NCI-H146 (cell line): Measurements from ENCODE around the gene TNFAIP6.

Experiments
- DNase-seq: peaks from one replicate; lab custom pipeline; 2025; lab: John Stamatoyannopoulos, UW

TNFAIP6 gene

DNA sequence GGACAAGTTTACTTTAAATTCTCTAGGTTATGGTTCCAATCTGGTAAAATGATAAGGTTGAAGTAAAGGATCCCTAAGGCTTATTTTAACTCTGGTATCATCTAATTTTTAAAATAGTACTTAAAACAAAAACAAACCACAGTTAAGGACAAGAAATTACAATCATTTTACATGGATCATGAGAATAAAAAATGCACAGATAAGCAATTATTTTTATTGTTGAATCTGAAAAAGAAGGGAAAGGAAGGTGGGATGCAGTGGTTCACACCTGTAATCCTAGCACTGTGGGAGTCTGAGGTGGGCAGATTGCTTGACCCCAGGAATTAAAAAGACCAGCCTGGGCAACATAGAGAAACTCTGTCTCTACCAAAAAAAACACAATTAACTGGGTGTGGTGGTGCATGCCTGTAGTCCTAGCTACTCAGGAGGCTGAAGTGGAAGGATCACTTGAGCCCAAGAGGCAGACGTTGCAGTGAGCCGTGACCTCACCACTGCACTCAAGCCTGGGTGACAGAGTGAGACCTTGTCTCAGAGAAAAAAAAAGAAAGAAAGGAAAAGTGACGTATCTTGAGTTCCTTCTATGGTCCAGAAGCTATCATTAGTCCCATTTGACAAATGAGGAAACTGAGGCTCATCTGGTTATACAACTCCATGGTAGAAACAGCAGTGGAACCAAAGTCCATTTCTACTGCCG lies 2.5 kb downstream of the TNFAIP6 start:
- DNase-seq = no peak

DNA sequence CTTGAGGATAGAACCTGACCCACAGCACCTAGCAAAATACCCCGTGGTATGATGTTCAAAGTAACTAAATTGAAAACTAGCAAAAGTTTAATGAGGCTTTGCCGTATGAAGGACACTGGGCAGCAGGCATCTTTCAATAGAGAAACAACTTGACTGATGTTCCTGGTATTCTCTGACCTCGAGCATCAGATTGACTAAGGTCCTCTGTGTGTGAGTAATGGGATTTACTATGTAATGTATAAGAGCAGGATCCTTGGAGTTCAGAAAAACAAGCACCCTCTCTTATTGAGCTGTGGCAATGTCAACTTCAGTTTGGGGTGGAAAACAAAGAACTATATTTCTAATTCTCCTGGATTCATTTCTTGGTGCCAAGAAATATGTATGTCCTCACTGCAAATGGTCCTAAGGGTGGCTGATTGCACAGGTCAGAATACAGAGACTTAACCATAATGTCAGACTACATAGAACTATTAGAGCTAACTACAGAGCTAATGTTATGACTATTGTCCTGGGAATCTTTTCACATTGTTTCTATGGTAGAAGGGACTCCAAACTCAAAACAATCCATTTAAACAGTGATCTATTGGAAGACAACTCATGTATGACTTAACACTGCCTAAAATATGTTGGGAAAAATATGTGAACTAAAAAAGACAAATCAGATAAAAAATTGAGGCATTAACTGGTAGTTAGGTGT lies 4.4 kb downstream of the TNFAIP6 start:
- no peak for DNase-seq

DNA sequence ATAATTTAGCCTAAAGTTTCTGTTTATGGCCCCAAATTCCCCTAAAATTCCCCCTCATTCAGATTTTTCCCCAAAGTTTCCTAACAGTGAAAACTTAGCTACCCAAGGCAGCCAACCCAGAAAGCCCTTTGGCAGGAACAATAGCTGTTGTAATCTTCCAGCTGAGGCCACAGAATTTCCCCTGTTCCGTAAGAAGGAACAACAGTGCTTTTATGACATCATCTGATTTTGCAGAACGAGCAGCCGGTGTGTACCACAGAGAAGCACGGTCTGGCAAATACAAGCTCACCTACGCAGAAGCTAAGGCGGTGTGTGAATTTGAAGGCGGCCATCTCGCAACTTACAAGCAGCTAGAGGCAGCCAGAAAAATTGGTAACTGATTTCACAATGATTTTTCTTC lies 6.3 kb downstream of the TNFAIP6 start:
- DNase-seq = no peak

DNA sequence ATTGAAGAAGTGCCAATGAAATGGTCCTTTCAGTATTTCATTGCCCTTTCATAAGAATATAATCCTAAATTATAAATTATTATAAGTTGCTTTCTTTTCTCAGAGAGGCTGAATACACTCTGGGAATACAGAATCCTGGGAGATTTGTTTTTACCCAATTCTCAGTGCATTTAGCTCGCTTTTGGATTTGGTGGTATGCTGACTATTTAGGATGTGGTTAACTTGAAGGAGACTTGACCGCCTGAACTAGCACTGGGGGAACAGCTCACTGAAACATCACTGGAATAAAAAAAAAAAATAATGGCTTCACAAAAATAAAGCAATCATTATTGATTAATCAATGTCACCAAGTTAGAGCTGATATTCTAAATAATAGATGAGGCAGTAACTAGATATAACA lies 10.2 kb downstream of the TNFAIP6 start:
- DNase-seq = no peak

DNA sequence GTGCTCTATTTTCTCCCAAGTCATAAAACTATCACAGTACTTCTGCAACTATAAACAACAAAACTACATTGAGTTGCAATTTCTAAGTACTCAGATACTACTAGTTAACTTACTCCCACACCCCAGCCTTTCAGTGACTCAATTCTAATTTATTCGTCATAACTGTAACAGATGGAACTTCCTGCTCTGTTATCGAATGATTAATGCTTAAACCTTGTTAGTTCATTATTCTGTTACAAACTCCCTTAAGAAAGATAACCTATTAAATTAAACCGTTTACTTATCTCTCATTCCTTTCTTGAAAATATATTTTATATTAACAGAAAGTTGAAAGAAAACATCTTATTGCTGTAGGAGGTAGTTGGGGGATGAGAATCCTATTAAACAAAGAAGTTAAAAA lies 17.0 kb downstream of the TNFAIP6 start:
- DNase-seq = no peak

DNA sequence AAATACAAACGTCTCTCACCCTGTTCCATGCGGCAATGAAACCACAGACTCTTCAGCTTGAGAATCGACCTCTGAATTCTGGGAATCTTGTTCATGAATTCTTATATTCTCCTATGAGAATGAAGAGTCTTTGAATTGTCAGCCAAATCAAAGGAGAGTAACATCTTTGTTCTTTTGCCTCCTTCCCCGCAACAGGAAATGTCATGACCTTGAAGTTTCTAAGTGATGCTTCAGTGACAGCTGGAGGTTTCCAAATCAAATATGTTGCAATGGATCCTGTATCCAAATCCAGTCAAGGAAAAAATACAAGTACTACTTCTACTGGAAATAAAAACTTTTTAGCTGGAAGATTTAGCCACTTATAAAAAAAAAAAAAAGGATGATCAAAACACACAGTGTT lies 21.8 kb downstream of the TNFAIP6 start:
- no peak for DNase-seq

DNA sequence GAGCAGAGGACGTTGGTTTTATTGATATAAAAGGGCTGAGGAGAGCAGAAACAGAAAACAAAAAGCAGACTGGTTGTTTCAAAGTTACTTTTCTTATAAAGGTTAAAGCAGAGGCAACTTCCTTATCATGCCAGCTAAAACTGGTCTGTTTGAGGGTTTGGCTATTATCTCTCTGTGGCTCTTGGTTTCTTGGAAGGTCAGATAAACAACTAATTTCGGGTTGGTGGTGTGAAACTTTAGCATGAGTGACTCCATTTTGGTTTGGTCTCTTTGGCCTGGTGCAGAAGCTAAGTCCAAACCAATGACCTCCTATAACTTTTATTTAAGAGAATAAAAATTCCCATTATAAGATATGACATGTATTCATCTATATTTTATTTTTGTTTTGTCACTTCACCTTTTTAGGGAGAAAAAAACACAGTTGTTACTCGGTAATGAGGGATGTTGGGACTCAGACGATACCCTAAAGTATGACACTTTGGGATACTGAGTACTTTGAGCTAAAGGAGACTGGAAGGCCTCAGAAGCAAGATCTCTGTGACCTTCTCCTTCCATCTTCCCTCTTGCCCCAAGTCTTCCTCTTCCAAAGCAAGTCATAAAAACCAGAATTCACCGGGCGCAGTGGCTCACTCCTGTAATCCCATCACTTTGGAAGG lies 23.3 kb downstream of the TNFAIP6 start:
- no peak for DNase-seq

DNA sequence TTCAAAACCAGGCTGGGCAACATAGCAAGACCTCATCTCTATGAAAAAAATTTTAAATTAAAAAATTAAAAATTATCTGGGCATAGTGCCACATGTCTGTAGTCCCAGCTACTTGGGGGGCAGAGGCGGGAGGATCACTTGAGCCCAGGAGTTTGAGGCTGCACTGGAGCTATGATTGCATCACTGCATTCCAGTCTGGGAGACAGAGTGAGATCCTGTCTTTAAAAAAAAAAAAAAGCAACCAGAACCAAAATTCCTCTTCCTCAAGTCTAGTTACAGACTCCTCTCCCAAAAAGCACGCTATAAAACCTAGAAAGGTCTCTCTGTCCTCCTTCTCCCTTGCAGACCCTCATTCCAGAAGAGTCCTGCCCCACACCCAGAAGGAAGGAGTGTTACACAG lies 23.9 kb downstream of the TNFAIP6 start:
- no peak for DNase-seq

DNA sequence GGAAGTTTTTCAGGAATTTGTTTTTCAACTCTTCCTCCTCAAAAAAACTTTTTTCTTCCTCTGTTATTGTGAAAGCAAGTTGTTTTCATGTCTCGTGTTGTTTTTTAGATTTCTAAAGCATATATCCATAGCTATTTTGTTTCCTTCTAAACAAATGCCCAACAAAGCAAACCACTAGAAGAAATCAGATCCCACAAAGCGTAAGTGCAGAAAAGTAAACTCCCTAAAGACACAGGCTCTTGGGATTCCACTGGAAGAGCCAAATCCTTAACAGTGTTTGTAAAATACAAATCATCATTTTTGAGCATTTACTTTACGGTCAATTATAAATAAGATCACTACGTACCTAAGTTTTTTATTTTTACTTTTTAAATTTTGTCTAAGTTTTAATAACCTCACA lies 30.6 kb downstream of the TNFAIP6 start:
- no peak for DNase-seq

DNA sequence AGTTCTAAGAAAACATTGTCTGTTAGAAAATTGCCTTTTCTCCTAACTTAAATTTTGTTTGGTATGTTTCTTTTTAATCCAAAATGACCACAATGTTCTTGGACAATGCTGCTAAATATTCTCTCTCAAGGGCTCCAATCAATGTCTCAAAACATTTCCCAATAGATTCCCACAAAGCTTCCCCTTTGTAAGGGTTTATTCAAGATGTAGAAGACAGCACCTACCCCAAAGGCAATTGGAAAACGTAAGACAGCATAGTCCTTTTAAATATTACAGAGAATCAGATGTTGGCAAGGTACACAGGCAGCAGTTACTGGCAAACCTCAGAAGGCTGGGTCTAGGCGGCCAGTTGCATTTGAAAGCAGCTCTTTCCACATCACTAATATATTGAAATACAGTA lies 34.0 kb downstream of the TNFAIP6 start:
- DNase-seq = no peak

DNA sequence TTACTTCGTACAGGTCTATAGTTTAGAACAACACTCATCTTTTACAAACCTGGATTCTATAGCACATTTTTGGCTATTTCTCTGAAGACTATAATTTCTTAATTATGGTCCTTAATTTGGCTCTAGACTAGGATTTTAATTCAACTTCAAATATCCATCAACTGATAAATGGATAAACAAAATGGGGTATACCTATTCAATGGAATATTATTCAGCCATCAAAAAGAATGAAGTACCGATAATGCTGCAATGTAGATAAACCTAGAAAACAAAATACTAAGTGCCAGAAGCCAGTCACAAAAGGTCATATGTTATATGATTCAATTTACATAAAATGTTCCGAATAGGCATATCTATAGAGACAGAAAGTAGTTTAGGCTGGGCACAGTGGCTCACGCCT lies 37.1 kb downstream of the TNFAIP6 start:
- no peak for DNase-seq

DNA sequence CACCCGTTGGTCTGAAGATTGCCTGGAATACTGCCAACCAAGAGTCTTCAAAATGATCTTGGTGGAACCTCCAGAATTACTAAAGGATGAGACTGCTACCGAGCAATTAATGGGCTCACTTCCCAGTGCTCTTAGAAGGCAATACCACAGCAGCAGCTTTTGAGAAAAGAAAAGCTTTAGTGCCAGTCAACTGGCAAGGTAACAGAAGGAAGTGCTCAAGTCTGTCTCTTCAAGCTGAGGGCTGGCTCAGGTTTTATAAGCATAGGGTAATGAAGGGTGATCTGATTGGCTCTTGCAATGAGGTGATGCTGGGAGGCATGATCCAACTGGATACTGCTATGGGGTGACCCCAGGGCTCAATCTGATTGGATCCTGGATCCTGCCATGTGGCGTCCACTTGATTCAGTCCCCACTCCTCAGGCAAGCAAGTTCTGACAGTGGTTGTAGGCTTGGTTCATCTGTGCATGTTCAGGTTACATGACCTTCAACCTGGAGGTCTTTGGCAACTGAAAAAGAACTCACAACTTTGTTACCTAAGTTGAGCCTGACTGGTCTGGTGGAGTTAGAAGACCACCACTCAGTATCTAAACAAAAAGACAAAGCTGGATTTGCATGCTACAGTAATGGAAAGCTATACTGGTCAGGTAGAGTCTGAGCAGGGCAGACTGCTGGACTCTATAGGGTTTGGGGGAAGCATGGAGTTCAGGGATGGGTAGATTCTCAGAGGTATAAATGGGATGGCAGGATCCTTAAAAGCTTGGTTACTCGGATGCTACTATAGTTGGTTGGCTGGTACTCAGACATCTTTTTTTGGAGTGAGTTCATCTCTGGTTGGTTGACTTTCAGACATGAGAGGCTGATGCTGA lies 38.4 kb downstream of the TNFAIP6 start:
- no peak for DNase-seq

DNA sequence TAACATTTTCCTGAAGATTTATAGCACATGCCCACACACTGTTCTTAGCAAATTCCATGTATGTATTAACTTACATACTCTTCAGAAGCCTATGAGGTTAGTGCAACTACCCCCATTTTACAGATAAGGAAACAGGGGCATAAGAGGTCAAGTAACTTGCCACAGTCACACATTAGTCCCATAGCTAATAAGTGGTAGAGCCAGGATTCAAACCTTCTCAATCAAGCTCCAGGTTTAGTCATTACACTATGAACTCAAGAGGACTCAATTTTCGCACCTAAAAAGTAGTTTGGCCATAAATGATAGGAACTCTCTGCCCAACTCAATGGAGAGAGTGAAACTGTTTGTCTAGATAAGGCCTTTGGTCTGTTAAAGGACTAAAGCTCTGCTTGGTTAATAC lies 42.6 kb downstream of the TNFAIP6 start:
- DNase-seq = no peak

DNA sequence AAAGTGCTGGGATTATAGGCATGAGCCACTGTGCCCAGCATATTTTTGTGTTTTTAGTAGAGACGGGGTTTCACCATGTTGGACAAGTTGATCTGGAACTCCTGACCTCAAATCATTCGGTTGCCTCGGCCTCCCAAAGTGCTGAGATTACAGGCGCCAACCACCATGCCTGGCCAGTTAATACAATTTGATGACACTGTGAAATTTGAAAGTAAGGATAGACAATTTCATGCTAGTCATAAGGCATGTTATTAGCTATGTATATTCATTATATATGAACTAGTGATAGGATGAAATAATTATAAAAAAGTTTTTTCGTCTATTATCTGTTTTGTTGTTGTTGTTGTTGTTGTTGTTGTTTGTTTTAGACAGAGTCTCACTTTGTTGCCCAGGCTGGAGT lies 43.8 kb downstream of the TNFAIP6 start:
- no peak for DNase-seq

DNA sequence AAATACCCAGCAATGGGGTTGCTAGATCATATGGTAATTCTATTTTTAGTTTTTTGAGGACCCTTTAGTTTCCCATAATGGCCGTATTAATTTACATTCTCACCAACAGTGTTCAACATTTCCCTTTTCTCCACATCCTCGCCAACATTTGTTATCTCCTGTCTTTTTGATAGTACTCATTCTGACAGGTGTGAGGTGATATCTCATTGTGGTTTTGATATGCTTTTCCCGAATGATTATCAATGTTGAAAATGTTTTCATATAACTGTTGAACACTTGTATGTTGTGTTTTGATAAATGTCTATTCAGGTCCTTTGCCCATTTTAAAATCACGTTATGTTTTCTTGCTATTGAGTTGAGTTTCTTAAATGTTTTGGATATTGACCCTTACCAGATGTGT lies 46.5 kb downstream of the TNFAIP6 start:
- DNase-seq = no peak

DNA sequence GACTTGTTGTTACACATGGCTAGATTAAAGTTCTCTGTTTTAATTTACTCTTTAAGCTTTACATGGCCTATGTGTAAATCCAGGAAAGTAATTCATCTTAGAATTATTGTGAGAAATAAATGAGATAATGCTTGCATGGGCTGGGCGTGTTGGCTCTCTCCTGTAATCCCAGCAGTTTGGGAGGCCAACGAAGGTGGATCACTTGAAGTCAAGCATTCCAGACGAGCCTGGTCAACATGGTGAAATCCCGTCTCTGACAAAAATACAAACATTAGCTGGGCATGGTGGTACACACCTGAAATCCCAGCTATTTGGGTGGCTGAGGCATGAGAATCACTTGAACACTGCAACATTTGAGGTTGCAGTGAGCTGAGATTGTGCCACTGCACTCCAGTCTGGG lies 48.0 kb downstream of the TNFAIP6 start:
- DNase-seq = no peak

DNA sequence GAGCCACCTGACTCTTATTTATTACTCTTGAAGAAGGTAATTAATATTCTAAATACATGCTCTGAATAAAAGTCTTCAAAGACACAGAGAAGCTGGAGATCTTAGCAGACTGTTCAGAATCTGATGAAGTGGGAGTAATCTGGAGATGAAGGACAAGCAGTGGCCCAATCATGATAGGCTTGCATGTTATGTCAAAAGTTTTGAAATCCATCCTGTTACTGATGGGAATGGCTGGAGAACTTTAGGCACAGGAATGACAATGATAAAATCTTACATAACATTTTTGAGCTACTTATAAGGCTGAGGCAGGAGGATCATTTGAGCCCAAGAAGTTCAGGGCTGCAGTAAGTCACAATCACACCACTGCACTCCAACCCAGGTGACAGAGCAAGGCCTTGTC lies 49.9 kb downstream of the TNFAIP6 start:
- DNase-seq = no peak

DNA sequence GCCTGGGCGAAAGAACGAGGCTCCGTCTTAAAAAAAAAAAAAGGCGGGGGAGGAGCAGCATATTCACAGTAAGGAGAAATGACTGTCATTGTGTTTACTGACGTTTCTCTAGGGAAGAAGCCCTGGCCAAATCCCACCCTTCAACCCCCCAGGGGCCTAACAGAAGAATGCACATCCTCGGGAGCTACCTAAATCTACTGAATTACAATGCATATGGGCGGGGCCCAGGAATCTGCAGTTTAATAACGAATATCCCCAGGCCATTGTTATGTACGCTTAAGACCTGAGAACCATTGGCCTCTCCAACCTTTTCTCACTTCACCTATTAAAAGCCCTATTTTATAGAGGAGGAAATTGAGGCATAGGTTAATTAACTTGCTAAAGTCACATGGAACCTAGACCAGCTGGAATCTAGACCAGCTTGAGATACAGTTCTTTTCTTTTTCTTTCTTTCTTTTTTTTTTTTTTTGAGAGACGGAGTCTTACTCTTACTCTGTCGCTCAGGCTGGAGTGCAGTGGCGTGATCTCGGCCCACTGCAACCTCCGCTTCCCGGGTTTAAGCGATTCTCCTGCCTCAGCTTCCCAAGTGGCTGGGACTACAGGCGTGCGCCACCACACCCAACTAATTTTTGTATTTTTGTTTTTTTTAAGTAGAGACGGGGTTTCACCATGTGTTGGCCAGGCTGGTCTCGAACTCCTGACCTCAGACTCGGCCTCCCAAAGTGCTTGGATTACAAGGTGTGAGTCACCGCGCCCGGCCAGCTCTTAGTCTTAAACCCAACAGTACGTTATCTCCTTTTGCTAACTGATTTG lies 51.6 kb downstream of the TNFAIP6 start:
- DNase-seq = no peak

DNA sequence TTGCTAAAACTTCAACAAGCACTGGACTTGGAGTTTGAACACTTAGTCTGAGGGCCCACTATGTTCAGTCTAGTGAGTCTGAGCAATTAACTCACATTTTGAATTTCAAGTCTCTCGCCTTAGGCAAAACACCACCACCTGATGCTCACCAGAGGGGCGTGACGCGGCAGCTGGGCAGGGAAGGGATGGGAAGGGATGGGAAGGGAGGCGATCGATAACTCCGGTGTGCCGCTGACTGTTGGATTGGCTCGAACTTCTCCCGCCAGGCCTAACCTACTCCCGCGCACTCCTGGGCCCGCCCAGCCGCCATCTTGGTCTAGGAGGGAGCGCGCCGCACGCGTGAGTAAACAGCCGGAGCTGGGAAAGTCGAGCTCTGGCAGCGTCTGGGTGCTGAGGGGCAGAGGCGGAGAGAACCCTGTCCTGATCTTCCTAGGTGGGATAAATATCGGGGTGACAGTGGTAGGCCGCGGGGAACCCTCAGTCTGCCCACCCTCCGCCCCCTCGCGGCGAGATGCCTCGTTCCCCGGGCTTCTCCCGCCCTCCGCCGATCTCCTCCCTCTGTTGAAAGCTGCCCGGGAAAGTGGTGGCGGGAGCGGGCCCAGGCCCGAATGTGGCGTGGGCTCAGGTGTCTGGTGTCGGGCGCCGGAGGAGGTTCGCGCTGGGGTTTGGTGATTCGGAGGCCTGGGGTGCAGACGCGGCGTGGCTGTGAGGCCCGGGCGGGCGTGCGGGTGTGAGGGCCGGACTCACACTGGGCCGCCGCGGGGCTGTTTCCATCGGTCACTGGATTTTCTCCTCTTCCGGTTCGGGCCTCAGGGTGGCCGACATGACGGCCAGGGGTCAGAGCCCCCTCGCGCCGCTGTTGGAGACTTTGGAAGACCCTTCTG lies 52.5 kb downstream of the TNFAIP6 start, which contains the start of gene RIF1:
Gene RIF1 (plus strand): TSS at position 302 of the 884 bp plus-strand sequence. CDS start 522 bp downstream, at position 824.
- DNase-seq = peak; percentile 92

DNA sequence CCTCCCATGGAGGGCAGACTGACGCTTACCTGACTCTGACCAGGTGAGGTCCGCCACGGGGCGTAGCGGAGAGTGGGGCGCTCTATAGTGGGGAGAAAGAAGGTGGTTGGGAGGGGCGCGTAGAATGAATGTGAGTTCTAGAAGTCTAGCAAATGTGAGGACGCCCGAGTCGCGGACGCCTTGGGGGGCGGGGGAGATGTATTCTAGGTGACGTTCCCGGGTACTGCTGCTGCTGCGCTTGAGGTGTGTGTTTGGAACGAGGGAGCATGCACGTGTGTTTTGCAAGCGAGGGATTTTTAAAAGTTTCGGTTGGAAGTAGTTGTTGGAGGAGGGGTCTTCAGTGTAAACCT lies 53.1 kb downstream of the TNFAIP6 start:
- DNase-seq = peak; percentile 62

DNA sequence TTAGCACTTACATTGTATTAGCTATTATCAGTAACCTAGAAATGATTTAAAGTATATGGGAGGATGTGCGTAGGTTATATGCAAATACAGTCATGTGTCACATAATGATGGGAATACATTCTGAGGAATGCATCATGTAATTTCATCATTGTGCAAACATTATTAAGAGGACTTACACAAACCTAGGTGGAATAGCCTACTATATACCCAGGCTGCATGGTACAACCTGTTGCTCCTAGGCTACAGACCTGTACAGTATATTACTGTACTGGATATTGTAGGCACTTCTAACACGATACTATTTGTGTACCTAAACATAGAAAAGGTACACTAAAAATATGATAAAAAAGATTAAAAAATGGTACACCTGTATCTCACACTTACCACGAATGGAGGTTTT lies 60.3 kb downstream of the TNFAIP6 start:
- DNase-seq = no peak
